ENCODE measurements around the gene PPDPF.

PPDPF gene

DNA sequence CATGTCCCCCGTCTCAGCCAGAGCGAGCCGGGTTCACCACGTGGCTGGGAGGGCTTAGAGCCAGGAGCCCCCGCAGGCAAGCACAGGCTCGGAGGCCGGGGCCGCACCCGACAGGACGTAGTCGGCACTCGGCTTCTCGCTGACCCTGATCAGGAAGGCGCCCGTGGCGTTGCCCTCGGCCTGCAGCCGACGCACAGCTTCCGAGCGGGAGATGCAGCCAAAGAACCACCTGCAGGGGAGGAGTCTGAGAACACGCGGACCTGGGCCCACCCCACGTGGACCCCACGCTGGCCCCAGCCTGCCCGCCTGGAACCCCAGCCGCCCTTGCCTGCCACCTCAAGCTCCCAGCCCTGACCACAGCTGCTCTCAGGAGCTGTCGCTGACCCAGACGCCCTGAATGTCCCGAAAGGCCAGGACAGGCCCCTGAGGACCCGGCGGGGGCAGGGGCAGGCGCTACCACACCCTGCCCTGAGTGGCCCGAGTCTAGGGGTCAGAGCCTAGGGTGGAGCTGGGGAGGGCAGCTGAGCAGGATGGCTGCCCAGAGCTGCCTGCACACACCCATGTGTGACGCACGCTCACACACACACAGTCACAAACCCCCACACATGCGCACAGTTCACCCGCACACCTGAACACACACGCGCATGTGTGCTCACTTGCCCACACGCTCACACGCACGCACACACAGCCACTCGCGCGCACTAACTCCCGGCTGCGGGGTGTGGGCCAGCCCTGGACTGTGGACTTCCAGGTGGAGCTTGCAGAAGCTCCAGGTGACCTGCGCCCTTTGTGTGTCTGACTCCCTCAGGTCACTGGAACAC, 14.5 kb downstream of the PPDPF start:
- no peak overlapping the region for H3K4me3 ChIP-seq (ENCODE audit: low read depth, low read length)
- no peak for DNase-seq (ENCODE audit: low read depth)
- TF ChIP-seq, protein P1, sequence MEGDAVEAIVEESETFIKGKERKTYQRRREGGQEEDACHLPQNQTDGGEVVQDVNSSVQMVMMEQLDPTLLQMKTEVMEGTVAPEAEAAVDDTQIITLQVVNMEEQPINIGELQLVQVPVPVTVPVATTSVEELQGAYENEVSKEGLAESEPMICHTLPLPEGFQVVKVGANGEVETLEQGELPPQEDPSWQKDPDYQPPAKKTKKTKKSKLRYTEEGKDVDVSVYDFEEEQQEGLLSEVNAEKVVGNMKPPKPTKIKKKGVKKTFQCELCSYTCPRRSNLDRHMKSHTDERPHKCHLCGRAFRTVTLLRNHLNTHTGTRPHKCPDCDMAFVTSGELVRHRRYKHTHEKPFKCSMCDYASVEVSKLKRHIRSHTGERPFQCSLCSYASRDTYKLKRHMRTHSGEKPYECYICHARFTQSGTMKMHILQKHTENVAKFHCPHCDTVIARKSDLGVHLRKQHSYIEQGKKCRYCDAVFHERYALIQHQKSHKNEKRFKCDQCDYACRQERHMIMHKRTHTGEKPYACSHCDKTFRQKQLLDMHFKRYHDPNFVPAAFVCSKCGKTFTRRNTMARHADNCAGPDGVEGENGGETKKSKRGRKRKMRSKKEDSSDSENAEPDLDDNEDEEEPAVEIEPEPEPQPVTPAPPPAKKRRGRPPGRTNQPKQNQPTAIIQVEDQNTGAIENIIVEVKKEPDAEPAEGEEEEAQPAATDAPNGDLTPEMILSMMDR (IDR thresholded peaks at IDR 0.05; ENCODE audit: low read depth, low read length, missing control alignments), result no peak

DNA sequence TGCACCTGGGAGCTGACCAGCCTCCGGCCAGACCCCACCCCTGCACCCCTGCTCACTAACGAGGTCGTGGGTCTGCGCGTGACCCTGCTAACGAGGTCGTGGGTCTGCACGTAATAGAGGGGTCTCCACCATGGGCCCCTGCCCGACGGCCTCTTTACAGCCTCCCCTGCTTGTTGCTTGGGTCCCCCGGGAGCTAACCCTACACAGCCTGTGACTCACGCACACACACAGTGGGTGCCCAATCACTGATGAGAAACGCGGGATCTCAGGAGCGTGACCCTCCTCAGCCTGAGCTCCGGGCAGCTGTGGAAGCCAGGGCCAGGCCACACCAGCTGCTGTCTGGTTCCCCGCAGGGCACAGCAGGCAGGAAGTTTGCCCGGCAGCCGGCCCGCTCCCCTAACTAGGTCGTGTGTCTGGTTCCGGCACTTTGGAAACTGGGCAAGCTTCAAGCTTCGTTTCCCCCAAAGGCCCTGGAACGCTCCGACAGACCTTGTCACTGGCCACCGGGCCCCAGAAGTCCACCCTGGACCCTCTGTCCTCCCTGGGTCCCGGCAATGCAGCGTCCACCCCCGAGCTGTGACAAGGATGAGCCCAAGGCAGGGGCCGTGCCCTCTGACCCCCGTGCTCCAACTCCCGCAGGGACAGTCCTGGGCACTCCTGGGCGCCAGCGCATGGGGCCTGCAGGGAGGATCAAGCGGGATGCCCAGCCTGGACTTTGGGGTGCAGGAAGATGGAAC, 15.8 kb downstream of the PPDPF start:
- peak overlapping the region; percentile 57 for H3K4me3 ChIP-seq (ENCODE audit: low read depth, low read length)
- no peak for DNase-seq (ENCODE audit: low read depth)
- TF ChIP-seq, protein P1 (IDR thresholded peaks at IDR 0.05; ENCODE audit: low read depth, low read length, missing control alignments), result no peak

DNA sequence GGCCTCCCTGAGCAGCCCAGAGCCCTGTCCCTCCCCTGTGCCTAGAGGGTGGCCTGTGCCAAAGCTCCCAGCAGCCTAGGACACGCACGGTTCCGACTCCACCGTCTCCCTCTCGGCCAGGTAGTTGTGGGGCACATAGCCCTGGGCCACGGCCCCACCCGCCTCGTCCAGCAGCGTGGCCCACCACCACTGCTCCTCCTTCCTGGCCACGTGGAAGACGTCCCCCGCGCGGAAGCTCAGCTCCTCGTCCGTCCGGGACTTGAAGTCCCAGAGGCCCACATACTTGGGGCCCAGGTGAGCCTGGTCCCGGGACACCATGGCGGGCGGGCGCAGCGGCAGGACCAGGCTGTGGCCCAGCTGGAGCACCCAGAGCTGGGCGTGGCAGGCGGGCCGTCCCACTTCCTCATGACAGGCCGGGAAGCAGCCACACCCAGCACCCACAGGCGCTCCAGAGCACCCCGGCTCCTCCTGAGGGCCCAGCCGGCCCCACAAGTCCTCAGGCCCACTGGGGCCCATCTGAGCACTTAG, 16.5 kb downstream of the PPDPF start, which contains the start of gene PTK6:
PTK6 (minus strand) TSS at position 380 of the 528 bp plus-strand sequence; CDS start at position 318, 62 bp downstream.
- DNase-seq (ENCODE audit: low read depth), result no peak
- H3K4me3 ChIP-seq (ENCODE audit: low read depth, low read length), result peak within 1 kb of the TSS; percentile 57
- TF ChIP-seq, protein P1 (IDR thresholded peaks at IDR 0.05; ENCODE audit: low read depth, low read length, missing control alignments), result no peak

DNA sequence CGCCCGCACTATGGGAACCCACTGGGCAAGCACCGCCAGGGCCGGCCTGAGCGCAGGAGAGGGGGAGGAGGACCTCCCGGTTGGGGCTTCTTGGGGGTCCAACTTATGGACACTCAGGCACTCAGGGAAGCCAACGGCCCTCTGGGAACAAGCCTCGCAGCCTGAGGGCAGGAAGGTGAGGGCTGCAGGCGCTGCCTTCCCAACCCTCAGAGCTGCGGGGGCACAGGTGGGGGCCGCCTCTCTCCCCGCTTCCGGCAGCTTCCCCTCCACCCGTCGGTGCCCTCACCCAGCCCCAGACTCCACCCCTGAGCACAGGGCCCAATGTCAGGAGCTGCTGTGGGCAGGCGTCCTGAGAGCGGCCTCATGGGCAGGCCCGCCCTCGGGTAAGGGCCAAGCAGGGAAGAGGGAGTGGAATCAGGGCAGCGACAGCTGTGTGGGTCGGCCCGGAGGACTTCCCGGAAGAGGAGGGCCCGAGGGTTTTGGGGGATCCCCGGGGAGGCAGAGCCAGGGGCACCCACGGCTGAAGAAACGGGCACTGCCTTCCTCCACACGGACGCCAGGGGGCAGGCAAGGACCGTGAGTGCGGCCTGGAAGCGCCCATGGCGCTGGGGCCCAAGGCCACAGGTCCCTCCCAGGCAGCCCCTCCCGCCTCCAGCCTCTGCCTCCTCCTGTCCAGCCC, 17.1 kb downstream of the PPDPF start:
- peak overlapping the region; percentile 57 for H3K4me3 ChIP-seq (ENCODE audit: low read depth, low read length)
- DNase-seq (ENCODE audit: low read depth), result peak; percentile 93
- TF ChIP-seq, protein P1 (IDR thresholded peaks at IDR 0.05; ENCODE audit: low read depth, low read length, missing control alignments), result peak; percentile 97

- no peak overlapping the region; the same call in 1 of the 2 replicates for H3K4me3 ChIP-seq (ENCODE audit: low read depth, low read length)
- DNase-seq (ENCODE audit: low read depth), result no peak
Measured at GRCh38 chr20:63538204-63539091, 17.9 kb downstream of the PPDPF start.

More at GRCh38 chr20:63538204-63539091, 17.9 kb downstream of the PPDPF start:
- TF ChIP-seq, protein P1 (IDR thresholded peaks at IDR 0.05; ENCODE audit: low read depth, low read length, missing control alignments), result no peak
